ENCODE results near the gene SHOC1. TPM values are rescaled to one million over a fixed set of nuclear protein-coding genes. Genes with fewer than 3 reads are reported as not detected.
"Not testable (repeated sequence)": the region's sequence is repeated elsewhere in the genome, so short reads cannot be mapped to it uniquely, and the experiment has no call there.

SHOC1 gene
- total and polyA plus RNA-seq, 5 experiments from 2014 or later, result not detected

GRCh38 chr9:111825468-111826145 is 30.9 kb upstream of the SHOC1 start:
- Mint-ChIP-seq H3K27me3 (peaks cover 0 to 2% (median 0%) of the 10 kb centered on the region in 5 donors), H3K27ac (peak overlapping the region in 1 of 10 donors; percentile 24), H3K9me3 (no peaks in the 10 kb centered on the region), H3K36me3 (no peaks in the 10 kb centered on the region), H3K4me3 (no peak overlapping the region), H3K4me1 (peaks cover 0 to 3% (median under 1%) of the 10 kb centered on the region in 4 donors)
- DNase-seq (no peak), ATAC-seq (no peak)
- POLR2A ChIA-PET, result interaction anchor here (0.5 kb wide), 1 partner anchor 9 kb away, joined by 4 read pairs; no protein-coding TSS in a partner anchor

- H3K36me3 Mint-ChIP-seq, result no peaks in the 10 kb centered on the region
- ATAC-seq (no peak), DNase-seq (no peak)
- H3K4me1 Mint-ChIP-seq, result peaks cover 0 to 3% (median under 1%) of the 10 kb centered on the region in 4 donors
- POLR2A ChIA-PET, result no interaction called here
- H3K27me3 Mint-ChIP-seq, result peaks cover 0 to 7% (median 0%) of the 10 kb centered on the region in 5 donors
- H3K9me3 Mint-ChIP-seq, result no peaks in the 10 kb centered on the region
- no peak overlapping the region for H3K4me3 Mint-ChIP-seq
- peak overlapping the region in 1 of 10 donors; percentile 37 for H3K27ac Mint-ChIP-seq
These were observed 26.3 kb upstream of the SHOC1 start for GRCh38 chr9:111821006-111821528.

- DNase-seq, result no peak
These were observed 24.6 kb upstream of the SHOC1 start for GRCh38 chr9:111819360-111819759.

GRCh38 chr9:111815285-111816070 is 20.7 kb upstream of the SHOC1 start:
- Mint-ChIP-seq H3K27me3 (peaks cover 0 to 10% (median 0%) of the 10 kb centered on the region in 5 donors), H3K36me3 (no peaks in the 10 kb centered on the region), H3K9me3 (no peaks in the 10 kb centered on the region), H3K4me1 (no peaks in the 10 kb centered on the region), H3K27ac (no peak overlapping the region), H3K4me3 (no peak overlapping the region)
- no peak for DNase-seq
- POLR2A ChIA-PET, result no interaction called here
- ATAC-seq, result no peak

More at GRCh38 chr9:111819360-111819759, 24.6 kb upstream of the SHOC1 start:
- peaks cover 0 to 10% (median 0%) of the 10 kb centered on the region in 5 donors for H3K27me3 Mint-ChIP-seq
- POLR2A ChIA-PET, result no interaction called here
- peaks cover 0 to 3% (median under 1%) of the 10 kb centered on the region in 4 donors for H3K4me1 Mint-ChIP-seq
- no peak overlapping the region for H3K27ac Mint-ChIP-seq
- no peak overlapping the region for H3K4me3 Mint-ChIP-seq
- ATAC-seq, result no peak
- H3K9me3 Mint-ChIP-seq, result no peaks in the 10 kb centered on the region
- no peaks in the 10 kb centered on the region for H3K36me3 Mint-ChIP-seq

- POLR2A ChIA-PET, result no interaction called here
- no peak for ATAC-seq
- Mint-ChIP-seq H3K27ac (no peak overlapping the region), H3K27me3 (peaks cover 0 to 3% (median 0%) of the 10 kb centered on the region in 5 donors), H3K9me3 (no peaks in the 10 kb centered on the region), H3K4me1 (no peaks in the 10 kb centered on the region), H3K36me3 (no peaks in the 10 kb centered on the region), H3K4me3 (no peak overlapping the region)
- DNase-seq, result no peak
These were observed 17.6 kb upstream of the SHOC1 start for GRCh38 chr9:111812337-111812736.

- DNase-seq, result no peak
- POLR2A ChIA-PET, result no interaction called here
- no peaks in the 10 kb centered on the region for H3K36me3 Mint-ChIP-seq
- ATAC-seq, result no peak
- no peaks in the 10 kb centered on the region for H3K4me1 Mint-ChIP-seq
- H3K4me3 Mint-ChIP-seq, result no peak overlapping the region
- H3K27me3 Mint-ChIP-seq, result peaks cover 0 to 3% (median 0%) of the 10 kb centered on the region in 5 donors
- H3K27ac Mint-ChIP-seq, result no peak overlapping the region
- no peaks in the 10 kb centered on the region for H3K9me3 Mint-ChIP-seq
These were observed 16.2 kb upstream of the SHOC1 start for GRCh38 chr9:111810908-111811307.

GRCh38 chr9:111810415-111810814 is 15.7 kb upstream of the SHOC1 start:
- not testable (repeated sequence) for H3K4me1 Mint-ChIP-seq, ATAC-seq, H3K27me3 Mint-ChIP-seq, DNase-seq, H3K36me3 Mint-ChIP-seq, H3K9me3 Mint-ChIP-seq, H3K27ac Mint-ChIP-seq, H3K4me3 Mint-ChIP-seq
- POLR2A ChIA-PET, result interaction anchor here (0.6 kb wide), 1 partner anchor 50 kb away, joined by 3 read pairs; no protein-coding TSS in a partner anchor

- no peaks in the 10 kb centered on the region for H3K27me3 Mint-ChIP-seq
- ATAC-seq (no peak), DNase-seq (no peak)
- POLR2A ChIA-PET, result no interaction called here
- H3K4me3 Mint-ChIP-seq, result no peak overlapping the region
- H3K27ac Mint-ChIP-seq, result no peak overlapping the region
- no peaks in the 10 kb centered on the region for H3K36me3 Mint-ChIP-seq
- H3K4me1 Mint-ChIP-seq, result peaks cover 3 to 10% (median 8%) of the 10 kb centered on the region in 4 donors
- H3K9me3 Mint-ChIP-seq, result no peaks in the 10 kb centered on the region
These were observed 12.5 kb upstream of the SHOC1 start for GRCh38 chr9:111807197-111807596.

GRCh38 chr9:111806259-111806658 is 11.5 kb upstream of the SHOC1 start:
- Mint-ChIP-seq H3K27me3 (no peaks in the 10 kb centered on the region), H3K4me3 (no peak overlapping the region), H3K4me1 (peaks cover 3 to 10% (median 10%) of the 10 kb centered on the region in 4 donors), H3K27ac (no peak overlapping the region), H3K36me3 (no peaks in the 10 kb centered on the region), H3K9me3 (no peaks in the 10 kb centered on the region)
- POLR2A ChIA-PET, result no interaction called here
- ATAC-seq, result no peak
- no peak for DNase-seq

- Mint-ChIP-seq H3K9me3 (no peaks in the 10 kb centered on the region), H3K4me1 (peaks cover 3 to 10% (median 10%) of the 10 kb centered on the region in 4 donors), H3K27ac (no peak overlapping the region), H3K36me3 (no peaks in the 10 kb centered on the region), H3K27me3 (no peaks in the 10 kb centered on the region), H3K4me3 (no peak overlapping the region)
- ATAC-seq, result no peak
- POLR2A ChIA-PET, result no interaction called here
- no peak for DNase-seq
These were observed 11.1 kb upstream of the SHOC1 start for GRCh38 chr9:111805830-111806241.

- ATAC-seq, result no peak
- no peak for DNase-seq
- H3K4me3 Mint-ChIP-seq, result no peak overlapping the region
- H3K27ac Mint-ChIP-seq, result no peak overlapping the region
- H3K36me3 Mint-ChIP-seq, result no peaks in the 10 kb centered on the region
- no peaks in the 10 kb centered on the region for H3K27me3 Mint-ChIP-seq
- H3K4me1 Mint-ChIP-seq, result peaks cover 3 to 10% (median 10%) of the 10 kb centered on the region in 4 donors
- H3K9me3 Mint-ChIP-seq, result no peaks in the 10 kb centered on the region
- POLR2A ChIA-PET, result no interaction called here
These were observed 10.5 kb upstream of the SHOC1 start for GRCh38 chr9:111805262-111805661.

GRCh38 chr9:111804636-111805035 is 9.9 kb upstream of the SHOC1 start:
- DNase-seq (no peak), ATAC-seq (no peak)
- H3K36me3 Mint-ChIP-seq, result no peaks in the 10 kb centered on the region
- H3K27ac Mint-ChIP-seq, result peak overlapping the region in 1 of 10 donors; percentile 13
- POLR2A ChIA-PET, result no interaction called here
- peaks cover 3 to 10% (median 10%) of the 10 kb centered on the region in 4 donors for H3K4me1 Mint-ChIP-seq
- no peaks in the 10 kb centered on the region for H3K9me3 Mint-ChIP-seq
- no peaks in the 10 kb centered on the region for H3K27me3 Mint-ChIP-seq
- peak overlapping the region in 1 of 10 donors; percentile 2 for H3K4me3 Mint-ChIP-seq

- Mint-ChIP-seq H3K27ac (peak overlapping the region in 3 of 10 donors; percentile 13 to 70 (median 32)), H3K9me3 (no peaks in the 10 kb centered on the region), H3K36me3 (no peaks in the 10 kb centered on the region), H3K4me1 (peaks cover 3 to 10% (median 10%) of the 10 kb centered on the region in 4 donors), H3K4me3 (peak overlapping the region in 2 of 10 donors; percentile 2 to 41), H3K27me3 (no peaks in the 10 kb centered on the region)
- peak in 1 of 2 donors; percentile 72 for ATAC-seq
- POLR2A ChIA-PET, result no interaction called here
- peak in 1 of 10 donors; percentile 7 for DNase-seq
These were observed 9.2 kb upstream of the SHOC1 start for GRCh38 chr9:111803924-111804323.
